Esophagus muscularis mucosa (tissue), 4 donors: ENCODE measurements around the gene SESTD1. TPM values are rescaled to one million over a fixed set of nuclear protein-coding genes. Genes with fewer than 3 reads are reported as not detected.

Experiments
- DNase-seq: peaks from one replicate; pipeline ENCODE4 v3.0.0-alpha.2; 2017; ENCODE audit errors: extremely low spot score
- H3K27ac ChIP-seq, 4 donors: fragments of 200-600 bp; sonication (generic); replicated peaks in 1 of 4; 1 replicate in 3 of 4; 2 replicates in 1 of 4; pipeline ENCODE4 v1.5.1; 2016 to 2019; ENCODE audit warnings: mild to moderate bottlenecking in 1 of 4
- H3K27me3 ChIP-seq, 4 donors: fragments of 200-600 bp; sonication (generic); one replicate each; pipeline versions ENCODE4 v1.5.1 to v1.6.0; 2016 to 2019
- H3K36me3 ChIP-seq, 4 donors: fragments of 200-600 bp; sonication (generic); one replicate each; pipeline ENCODE4 v1.5.1; 2016 to 2019
- H3K4me1 ChIP-seq, 4 donors: fragments of 200-600 bp; sonication (generic); one replicate each; pipeline ENCODE4 v1.5.1; 2016 to 2019
- H3K4me3 ChIP-seq, 4 donors: fragments of 200-600 bp; sonication (generic); 1 replicate in 2 of 4; 2 replicates in 2 of 4; pipeline ENCODE4 v1.5.1; 2016 to 2019; ENCODE audit warnings: mild to moderate bottlenecking in 4 of 4, moderate library complexity in 1 of 4
- H3K9me3 ChIP-seq, 4 donors: fragments of 200-600 bp; sonication (generic); 1 replicate in 3 of 4; 2 replicates in 1 of 4; pipeline ENCODE4 v1.5.1; 2016 to 2019
- EP300 ChIP-seq: sonication (generic); formaldehyde crosslinking; IDR thresholded peaks from one replicate; pipeline ENCODE4 v1.6.1; 2017; ENCODE audit warnings: antibody characterized with exemption
- POLR2A ChIP-seq: fragments of 450-650 bp; IDR thresholded peaks from one replicate; pipeline ENCODE4 v1.6.1; 2017; ENCODE audit warnings: antibody characterized with exemption, moderate library complexity, mild to moderate bottlenecking, low read depth
- POLR2AphosphoS5 ChIP-seq, 2 donors: sonication (generic); formaldehyde crosslinking; IDR thresholded peaks; one replicate each; pipeline ENCODE4 v1.6.1; 2017; ENCODE audit warnings: antibody characterized with exemption in 2 of 2
- WGBS: methylation state at CpG from one replicate; pipeline ENCODE4 v1.1.5; 2018; 5-methylcytosine and 5-hydroxymethylcytosine counted together
- intact Hi-C: fragments of 100-400 bp; cut with DNase I; formaldehyde crosslinking; loops from one replicate; pipeline ENCODE4 v1.15.1; 2023
- total RNA-seq, 4 donors: library from RNA; depleted of rRNA; stranded (reverse); fragments of >200 nt; gene quantifications; one replicate each; pipeline versions ENCODE4 v1.1.0 to v1.2.1, GENCODE V29; 2016
- TF ChIP-seq, protein P1 (sequence below), 3 experiments: fragments of 200-600 bp in 2 of 3; fragments of 450-650 bp in 1 of 3; sonication (generic) in 2 of 3; IDR thresholded peaks; one replicate each; pipeline ENCODE4 v1.5.1; 2017 to 2019; ENCODE audit warnings: antibody characterized with exemption in 3 of 3, mild to moderate bottlenecking in 2 of 3, moderate library complexity in 1 of 3

Gene SESTD1
- total RNA-seq, 4 donors from 2014 or later: 48.9 to 57.3 (median 53.3) TPM

DNA sequence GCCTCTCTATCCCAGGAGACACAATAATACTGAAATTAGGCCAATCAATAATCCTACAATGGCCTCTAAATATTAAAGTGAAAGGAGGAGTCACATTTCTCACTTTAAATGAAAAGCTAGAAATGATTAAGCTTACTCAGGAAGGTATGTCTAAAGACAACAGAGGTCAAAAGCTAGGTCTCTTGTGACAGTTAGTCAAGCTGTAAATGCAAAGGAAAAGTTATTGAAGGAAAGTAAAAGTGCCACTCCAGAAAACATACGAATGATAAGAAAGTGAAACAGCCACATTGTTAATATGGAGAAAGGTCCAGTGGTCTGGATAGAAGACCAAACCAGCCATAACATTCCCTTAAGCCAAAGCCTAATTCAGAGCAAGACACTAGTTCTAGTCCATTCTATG lies 9.5 kb downstream of the SESTD1 start:
- Histone ChIP-seq H3K27me3 (no peaks in the 10 kb centered on the region), H3K4me3 (no peak overlapping the region), H3K27ac (no peak overlapping the region), H3K36me3 (no peaks in the 10 kb centered on the region), H3K4me1 (peaks cover 2 to 65% (median 39%) of the 10 kb centered on the region in 4 donors), H3K9me3 (no peaks in the 10 kb centered on the region)
- DNase-seq: no peak
- intact Hi-C loops: no loop called here
- TF ChIP-seq, protein P1, sequence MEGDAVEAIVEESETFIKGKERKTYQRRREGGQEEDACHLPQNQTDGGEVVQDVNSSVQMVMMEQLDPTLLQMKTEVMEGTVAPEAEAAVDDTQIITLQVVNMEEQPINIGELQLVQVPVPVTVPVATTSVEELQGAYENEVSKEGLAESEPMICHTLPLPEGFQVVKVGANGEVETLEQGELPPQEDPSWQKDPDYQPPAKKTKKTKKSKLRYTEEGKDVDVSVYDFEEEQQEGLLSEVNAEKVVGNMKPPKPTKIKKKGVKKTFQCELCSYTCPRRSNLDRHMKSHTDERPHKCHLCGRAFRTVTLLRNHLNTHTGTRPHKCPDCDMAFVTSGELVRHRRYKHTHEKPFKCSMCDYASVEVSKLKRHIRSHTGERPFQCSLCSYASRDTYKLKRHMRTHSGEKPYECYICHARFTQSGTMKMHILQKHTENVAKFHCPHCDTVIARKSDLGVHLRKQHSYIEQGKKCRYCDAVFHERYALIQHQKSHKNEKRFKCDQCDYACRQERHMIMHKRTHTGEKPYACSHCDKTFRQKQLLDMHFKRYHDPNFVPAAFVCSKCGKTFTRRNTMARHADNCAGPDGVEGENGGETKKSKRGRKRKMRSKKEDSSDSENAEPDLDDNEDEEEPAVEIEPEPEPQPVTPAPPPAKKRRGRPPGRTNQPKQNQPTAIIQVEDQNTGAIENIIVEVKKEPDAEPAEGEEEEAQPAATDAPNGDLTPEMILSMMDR (IDR thresholded peaks at IDR 0.05): no peak
- TF ChIP-seq EP300 (no peak), POLR2AphosphoS5 (IDR thresholded peaks at IDR 0.05) (no peak), POLR2A (no peak)
- 83% methylated on average over 1 of the region's 1 CpG for WGBS

DNA sequence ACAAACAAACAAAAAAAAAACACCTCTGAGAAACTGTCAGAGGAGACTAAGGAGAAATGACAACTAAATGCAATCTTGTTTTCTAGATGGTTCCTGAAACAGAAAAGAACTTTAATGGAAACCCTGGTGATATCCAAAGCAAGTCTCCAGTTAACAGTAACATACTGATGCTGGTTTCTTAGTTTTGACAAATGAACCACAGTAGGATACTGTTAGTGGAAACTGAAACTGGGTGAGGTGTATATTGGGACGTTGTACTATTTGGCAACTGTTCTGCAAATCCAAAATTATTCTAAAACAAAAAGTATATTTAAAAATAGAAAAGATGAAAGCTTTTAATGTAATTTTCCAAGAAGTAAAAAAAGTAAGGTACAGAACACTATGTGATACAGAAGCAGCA lies 11.4 kb downstream of the SESTD1 start:
- H3K27ac ChIP-seq: peak overlapping the region in 3 of 4 donors; percentile 19 to 49 (median 29)
- peaks cover 0 to 46% (median 27%) of the 10 kb centered on the region in 4 donors for H3K4me1 ChIP-seq
- no peaks in the 10 kb centered on the region for H3K36me3 ChIP-seq
- whole genome bisulfite sequencing: 8% methylated on average over 1 of the region's 1 CpG
- no peaks in the 10 kb centered on the region for H3K9me3 ChIP-seq
- H3K27me3 ChIP-seq: no peaks in the 10 kb centered on the region
- intact Hi-C loops: no loop called here
- no peak for DNase-seq
- no peak overlapping the region for H3K4me3 ChIP-seq
- TF ChIP-seq, protein P1 (IDR thresholded peaks at IDR 0.05): no peak
- no peak for TF ChIP-seq POLR2A
- no peak for TF ChIP-seq EP300
- no peak for TF ChIP-seq POLR2AphosphoS5 (IDR thresholded peaks at IDR 0.05)

DNA sequence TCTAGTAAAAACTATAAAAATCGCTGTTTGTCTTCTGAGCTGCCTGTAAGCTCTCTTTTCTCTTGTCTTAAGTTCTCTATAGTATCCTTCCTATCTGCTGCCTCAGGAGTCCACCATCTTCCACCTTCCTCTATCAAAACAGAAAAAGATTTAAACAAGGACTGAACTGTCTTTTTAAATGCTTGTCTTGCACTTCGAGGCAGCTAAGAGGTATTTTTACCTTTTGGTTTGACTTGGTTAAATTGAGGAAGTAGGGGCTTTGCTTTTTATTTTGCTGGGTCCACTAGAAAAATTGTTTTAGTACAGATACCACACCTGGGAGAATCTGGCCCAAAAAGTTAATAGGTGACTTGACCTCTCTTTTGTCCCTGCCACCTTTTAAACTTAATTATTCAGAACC lies 12.2 kb downstream of the SESTD1 start:
- 70% methylated on average over 2 of the region's 2 CpGs for whole genome bisulfite sequencing
- Histone ChIP-seq H3K4me1 (peaks cover 0 to 50% (median 32%) of the 10 kb centered on the region in 4 donors), H3K4me3 (no peak overlapping the region), H3K9me3 (no peaks in the 10 kb centered on the region), H3K27me3 (no peaks in the 10 kb centered on the region), H3K27ac (peak overlapping the region in 2 of 4 donors; percentile 3 to 49), H3K36me3 (no peaks in the 10 kb centered on the region)
- DNase-seq: no peak
- TF ChIP-seq POLR2AphosphoS5 (IDR thresholded peaks at IDR 0.05) (no peak), POLR2A (no peak), EP300 (no peak)
- TF ChIP-seq, protein P1 (IDR thresholded peaks at IDR 0.05): no peak
- intact Hi-C loops: no loop called here

DNA sequence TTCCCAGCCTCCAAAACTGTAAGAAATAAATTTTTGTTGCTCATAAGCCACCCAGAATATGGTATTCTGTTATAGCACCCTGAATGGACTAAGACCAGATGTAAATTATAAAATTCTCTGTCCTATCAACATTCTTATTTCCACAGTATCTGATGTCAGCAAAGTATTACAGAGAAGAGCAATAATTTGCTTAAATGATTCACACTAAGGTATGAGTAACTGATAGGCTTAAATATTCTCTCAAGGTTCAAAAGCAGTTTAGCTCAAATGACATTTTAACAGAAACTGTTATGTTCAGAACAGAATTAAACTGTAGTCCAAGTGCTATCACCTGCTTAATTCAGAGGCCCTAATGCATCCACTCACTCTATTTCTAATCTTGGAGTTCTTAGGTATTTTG lies 12.8 kb downstream of the SESTD1 start:
- no peak for DNase-seq
- TF ChIP-seq POLR2AphosphoS5 (IDR thresholded peaks at IDR 0.05) (no peak), EP300 (no peak), POLR2A (no peak)
- TF ChIP-seq, protein P1 (IDR thresholded peaks at IDR 0.05): no peak
- Histone ChIP-seq H3K36me3 (no peaks in the 10 kb centered on the region), H3K27me3 (no peaks in the 10 kb centered on the region), H3K9me3 (no peaks in the 10 kb centered on the region), H3K4me1 (peaks cover 0 to 55% (median 34%) of the 10 kb centered on the region in 4 donors), H3K27ac (peak overlapping the region in 1 of 4 donors; percentile 49), H3K4me3 (no peak overlapping the region)
- intact Hi-C loops: no loop called here

DNA sequence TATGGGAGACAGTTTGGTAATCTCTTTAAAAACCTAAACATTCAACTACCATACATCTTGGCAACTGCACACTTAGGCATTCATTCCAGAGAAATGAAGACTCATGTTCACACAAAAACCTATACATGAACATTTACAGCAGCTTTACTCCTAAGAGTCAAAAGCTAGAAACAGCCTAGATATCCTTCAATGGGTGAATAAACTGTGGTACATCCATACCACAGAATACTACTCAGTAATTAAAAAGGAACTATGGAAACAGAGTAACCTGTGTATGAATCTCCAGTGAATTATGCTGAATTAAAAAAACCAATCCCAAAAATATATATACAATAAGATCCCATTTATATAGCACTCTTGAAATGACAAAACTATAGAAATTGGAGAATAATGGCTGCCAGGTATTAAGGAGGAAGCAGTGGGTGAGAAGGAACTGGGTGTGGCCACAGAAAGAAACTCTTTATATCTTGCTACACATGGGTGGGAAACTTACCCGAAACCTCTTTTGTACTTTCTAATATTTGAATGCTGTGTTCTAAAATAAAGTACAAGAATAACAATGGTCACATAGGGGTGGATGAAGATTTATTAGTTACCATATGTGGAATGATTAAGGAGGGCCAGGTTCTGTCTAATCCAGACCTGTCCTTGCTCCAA lies 13.7 kb downstream of the SESTD1 start:
- TF ChIP-seq EP300 (no peak), POLR2AphosphoS5 (IDR thresholded peaks at IDR 0.05) (no peak), POLR2A (no peak)
- TF ChIP-seq, protein P1 (IDR thresholded peaks at IDR 0.05): no peak
- Histone ChIP-seq H3K4me1 (peaks cover 0 to 56% (median 34%) of the 10 kb centered on the region in 4 donors), H3K27me3 (no peaks in the 10 kb centered on the region), H3K4me3 (no peak overlapping the region), H3K27ac (no peak overlapping the region), H3K36me3 (no peaks in the 10 kb centered on the region), H3K9me3 (no peaks in the 10 kb centered on the region)
- DNase-seq: no peak
- WGBS: 77% methylated on average over 1 of the region's 1 CpG
- intact Hi-C loops: no loop called here
